HepG2 (cell line): ENCODE data around the gene RNASE7. TPM values are rescaled to one million over a fixed set of nuclear protein-coding genes. Genes with fewer than 3 reads are reported as not detected.

Experiments
- BORCS8-MEF2B ChIP-seq: sonication (generic); formaldehyde crosslinking; IDR thresholded peaks from 2 replicates; pipeline ENCODE4 v1.8.0; 2022; ENCODE audit warnings: mild to moderate bottlenecking, missing genetic modification reagents
- ELF3 ChIP-seq: IDR thresholded peaks from 2 replicates; pipeline ENCODE4 v1.6.1; 2016; ENCODE audit warnings: missing genetic modification reagents, missing compliant biosample characterization
- KDM5A ChIP-seq: fragments of 200-600 bp; sonication (generic); IDR thresholded peaks from 2 replicates; pipeline ENCODE4 v1.7.0; 2018; ENCODE audit warnings: antibody characterized with exemption, mild to moderate bottlenecking, low read length, borderline replicate concordance
- NR2C2 ChIP-seq: sonication (generic); formaldehyde crosslinking; IDR thresholded peaks from 2 replicates; pipeline ENCODE4 v1.4.0; 2020; ENCODE audit warnings: missing genetic modification reagents, mild to moderate bottlenecking, moderate library complexity, borderline replicate concordance
- RELA ChIP-seq: sonication (generic); formaldehyde crosslinking; IDR thresholded peaks from 2 replicates; pipeline ENCODE4 v1.4.0; 2020; ENCODE audit warnings: missing genetic modification reagents
- SMC3 ChIP-seq: IDR thresholded peaks from 2 replicates; pipeline ENCODE4 v1.6.1; 2011; ENCODE audit warnings: low read length, improper control_type of control experiment
- SNAPC2 ChIP-seq: sonication (generic); formaldehyde crosslinking; IDR thresholded peaks from 2 replicates; pipeline ENCODE4 v1.8.1; 2022; ENCODE audit warnings: mild to moderate bottlenecking, missing genetic modification reagents
- STAG1 ChIP-seq: sonication (generic); formaldehyde crosslinking; IDR thresholded peaks from 2 replicates; pipeline ENCODE4 v1.4.0; 2020; ENCODE audit warnings: missing genetic modification reagents
- THAP11 ChIP-seq: IDR thresholded peaks from 2 replicates; pipeline ENCODE4 v1.6.1; 2016; ENCODE audit warnings: missing biosample characterization, missing genetic modification reagents
- TP53 ChIP-seq: sonication (generic); formaldehyde crosslinking; conservative IDR thresholded peaks from 2 replicates; pipeline ENCODE4 v1.4.0; 2020; ENCODE audit warnings: missing genetic modification reagents
- TSC22D2 ChIP-seq: sonication (generic); formaldehyde crosslinking; IDR thresholded peaks from 2 replicates; pipeline ENCODE4 v1.5.1; 2020; ENCODE audit warnings: missing genetic modification reagents, mild to moderate bottlenecking, borderline replicate concordance
- ZBTB34 ChIP-seq: sonication (generic); formaldehyde crosslinking; IDR thresholded peaks from 2 replicates; pipeline ENCODE4 v1.8.0; 2022; ENCODE audit warnings: mild to moderate bottlenecking, missing genetic modification reagents
- ZBTB4 ChIP-seq: sonication (generic); formaldehyde crosslinking; IDR thresholded peaks from 2 replicates; pipeline ENCODE4 v1.4.0; 2020; ENCODE audit warnings: missing genetic modification reagents, mild to moderate bottlenecking, borderline replicate concordance
- ZMYM4 ChIP-seq: sonication (generic); formaldehyde crosslinking; IDR thresholded peaks from 2 replicates; pipeline ENCODE4 v1.8.1; 2023; ENCODE audit warnings: mild to moderate bottlenecking, missing genetic modification reagents
- ZNF224 ChIP-seq: sonication (generic); formaldehyde crosslinking; IDR thresholded peaks from 2 replicates; pipeline ENCODE4 v1.5.0; 2020; ENCODE audit warnings: mild to moderate bottlenecking, missing genetic modification reagents
- ZNF280D ChIP-seq: sonication (generic); formaldehyde crosslinking; IDR thresholded peaks from 2 replicates; pipeline ENCODE4 v1.5.1; 2020; ENCODE audit warnings: mild to moderate bottlenecking, missing genetic modification reagents
- ZNF30 ChIP-seq: sonication (generic); formaldehyde crosslinking; IDR thresholded peaks from 2 replicates; pipeline ENCODE4 v1.5.0; 2020; ENCODE audit warnings: mild to moderate bottlenecking, missing genetic modification reagents
- ZNF430 ChIP-seq: sonication (generic); formaldehyde crosslinking; IDR thresholded peaks from 2 replicates; pipeline ENCODE4 v1.9.0; 2021; ENCODE audit warnings: mild to moderate bottlenecking, missing genetic modification reagents
- ZNF614 ChIP-seq: IDR thresholded peaks from 2 replicates; pipeline ENCODE4 v1.6.1; 2018; ENCODE audit warnings: missing biosample characterization, missing genetic modification reagents, inconsistent platforms, borderline replicate concordance
- ZNF660 ChIP-seq: sonication (generic); formaldehyde crosslinking; IDR thresholded peaks from 2 replicates; pipeline ENCODE4 v1.5.1; 2020; ENCODE audit warnings: mild to moderate bottlenecking, low read depth, missing genetic modification reagents, borderline replicate concordance
- polyA plus RNA-seq, 8 experiments: library from polyadenylated mRNA; depleted of rRNA in 3 of 8; stranded (reverse) in 7 of 8; unstranded in 1 of 8; fragments of >200 nt; fragmentation: Illumina TruSeq in 4 of 8; extraction: Trizol in 4 of 8; gene quantifications; 2 replicates each; pipeline versions ENCODE4 v1.2.1 to v1.2.3, GENCODE V29; 2011 to 2016; ENCODE audit warnings: low read depth in 4 of 8, missing spikeins in 1 of 8, mixed read lengths in 1 of 8; ENCODE audit not compliant: insufficient read depth in 1 of 8
- total RNA-seq, 5 experiments: library from RNA; depleted of rRNA; stranded (reverse); fragments of >200 nt; fragmentation: Illumina TruSeq; extraction: Trizol; gene quantifications; 2 replicates each; pipeline ENCODE4 v1.2.3, GENCODE V29; 2016; ENCODE audit warnings: low read depth in 1 of 5

RNASE7 gene
- total and polyA plus RNA-seq, 2 of the 13 experiments (the other 11 are each of a cell fraction or from before 2014, with no cell fraction given), result 0.04 TPM; not detected in 1

GRCh38 chr14:21070610-21071224 lies 28.6 kb downstream of the RNASE7 start (continued):
- TF ChIP-seq THAP11 (CRISPR knock-in tag) (0 out of 2 replicates have a peak, but pooled peaks have one; percentile 7), TSC22D2 (CRISPR knock-in tag) (0 out of 2 replicates have a peak, but pooled peaks have one; percentile 13), KDM5A (peak; percentile 50; the same call in 1 of the 2 replicates), STAG1 (peak; percentile 20; the same call in 1 of the 2 replicates), NR2C2 (CRISPR knock-in tag) (peak; percentile 51; the same call in 1 of the 2 replicates), BORCS8-MEF2B (CRISPR knock-in tag) (peak; percentile 50; the same call in 1 of the 2 replicates), ZMYM4 (CRISPR knock-in tag) (peak; percentile 4; the same call in 1 of the 2 replicates), ELF3 (CRISPR knock-in tag) (no peak), RELA (0 out of 2 replicates have a peak, but pooled peaks have one; percentile 38), ZNF660 (CRISPR knock-in tag) (no peak), SNAPC2 (CRISPR knock-in tag) (0 out of 2 replicates have a peak, but pooled peaks have one; percentile 31), ZNF30 (CRISPR knock-in tag) (no peak), ZBTB34 (CRISPR knock-in tag) (no peak), TP53 (CRISPR knock-in tag) (peak; percentile 49; the same call in 1 of the 2 replicates), ZNF224 (CRISPR knock-in tag) (0 out of 2 replicates have a peak, but pooled peaks have one; percentile 49), ZNF430 (CRISPR knock-in tag) (peak; percentile 90; the same call in 1 of the 2 replicates), ZNF614 (CRISPR knock-in tag) (no peak), SMC3 (no peak), ZNF280D (0 out of 2 replicates have a peak, but pooled peaks have one; percentile 6), ZBTB4 (CRISPR knock-in tag) (no peak)
